ENCODE results near the gene RCBTB1.
A peak's percentile ranks its signal among the peaks of the same experiment; 100 is the strongest.
"Not testable (repeated sequence)": the region's sequence is repeated elsewhere in the genome, so short reads cannot be mapped to it uniquely, and the experiment has no call there.

The RCBTB1 gene

GRCh38 chr13:49585220-49586157, at the start of gene RCBTB1:
Gene RCBTB1, minus strand, starts transcription at chr13:49585558. Its CDS starts 18,279 bp downstream, at chr13:49567279.
- peak; percentile 60 for DNase-seq (ENCODE audit: low read depth)

- no peak for DNase-seq (ENCODE audit: low read depth)
Observed at GRCh38 chr13:49633710-49634109, 48.4 kb upstream of the RCBTB1 start.

GRCh38 chr13:49632156-49632555, 46.8 kb upstream of the RCBTB1 start:
- no peak for DNase-seq (ENCODE audit: low read depth)

GRCh38 chr13:49630580-49630979, 45.2 kb upstream of the RCBTB1 start:
- no peak for DNase-seq (ENCODE audit: low read depth)

GRCh38 chr13:49629947-49630346, 44.6 kb upstream of the RCBTB1 start:
- no peak for DNase-seq (ENCODE audit: low read depth)

- DNase-seq (ENCODE audit: low read depth), result no peak
Observed at GRCh38 chr13:49629196-49629938, 44.0 kb upstream of the RCBTB1 start.

- no peak for DNase-seq (ENCODE audit: low read depth)
Observed at GRCh38 chr13:49627831-49628652, 42.7 kb upstream of the RCBTB1 start, which contains the start of gene ARL11. Gene ARL11, plus strand, starts transcription at chr13:49628507. Its CDS starts 1,941 bp downstream, at chr13:49630448.

GRCh38 chr13:49625392-49626079, 40.2 kb upstream of the RCBTB1 start:
- DNase-seq (ENCODE audit: low read depth), result peak; percentile 44

- no peak for DNase-seq (ENCODE audit: low read depth)
Observed at GRCh38 chr13:49624229-49624628, 38.9 kb upstream of the RCBTB1 start.

GRCh38 chr13:49622174-49622946, 37.0 kb upstream of the RCBTB1 start:
- no peak for DNase-seq (ENCODE audit: low read depth)

- no peak for DNase-seq (ENCODE audit: low read depth)
Observed at GRCh38 chr13:49620170-49620621, 34.8 kb upstream of the RCBTB1 start.

- DNase-seq (ENCODE audit: low read depth), result peak; percentile 88
Observed at GRCh38 chr13:49616676-49617065, 31.3 kb upstream of the RCBTB1 start.

GRCh38 chr13:49615836-49616675, 30.7 kb upstream of the RCBTB1 start:
- DNase-seq (ENCODE audit: low read depth), result no peak

- DNase-seq (ENCODE audit: low read depth), result not testable (repeated sequence)
Observed at GRCh38 chr13:49612042-49612441, 26.7 kb upstream of the RCBTB1 start.

GRCh38 chr13:49610176-49610575, 24.8 kb upstream of the RCBTB1 start:
- no peak for DNase-seq (ENCODE audit: low read depth)

- DNase-seq (ENCODE audit: low read depth), result no peak
Observed at GRCh38 chr13:49608651-49609331, 23.4 kb upstream of the RCBTB1 start.

- no peak for DNase-seq (ENCODE audit: low read depth)
Observed at GRCh38 chr13:49607761-49608160, 22.4 kb upstream of the RCBTB1 start.

GRCh38 chr13:49606747-49607648, 21.6 kb upstream of the RCBTB1 start:
- DNase-seq (ENCODE audit: low read depth), result peak; percentile 83

All from fibroblast of gingiva (primary cell).